Adipocyte (in vitro differentiated cells): ENCODE results near the gene NPS.
A peak's percentile ranks its signal among the peaks of the same experiment; 100 is the strongest.

ENCODE experiments used
- DNase-seq: peaks from one replicate; pipeline ENCODE4 v3.0.0-alpha.2; 2015; ENCODE audit warnings: low read depth
- H3K27me3 ChIP-seq: replicated peaks from 2 replicates; pipeline ENCODE4 v1.7.0; 2013; ENCODE audit warnings: mild to moderate bottlenecking, low read length, moderate library complexity; ENCODE audit not compliant: control insufficient read depth, insufficient read depth
- H3K36me3 ChIP-seq: 2 replicates; pipeline ENCODE4 v1.7.0; 2013; ENCODE audit warnings: low read length, mild to moderate bottlenecking, moderate library complexity; ENCODE audit not compliant: control insufficient read depth, insufficient read depth, severe bottlenecking
- H3K4me1 ChIP-seq: 2 replicates; pipeline ENCODE4 v1.7.0; 2013; ENCODE audit warnings: mild to moderate bottlenecking, low read length, moderate library complexity; ENCODE audit not compliant: control insufficient read depth, insufficient read depth
- H3K4me3 ChIP-seq: 2 replicates; pipeline ENCODE4 v1.7.0; 2013; ENCODE audit warnings: mild to moderate bottlenecking, low read length, moderate library complexity
- H3K9ac ChIP-seq: 2 replicates; pipeline ENCODE4 v1.7.0; 2013; ENCODE audit warnings: mild to moderate bottlenecking, low read length, moderate library complexity
- H3K9me3 ChIP-seq: 2 replicates; pipeline ENCODE4 v1.7.0; 2013; ENCODE audit warnings: mild to moderate bottlenecking, low read length, moderate library complexity; ENCODE audit not compliant: control insufficient read depth

The NPS gene

DNA sequence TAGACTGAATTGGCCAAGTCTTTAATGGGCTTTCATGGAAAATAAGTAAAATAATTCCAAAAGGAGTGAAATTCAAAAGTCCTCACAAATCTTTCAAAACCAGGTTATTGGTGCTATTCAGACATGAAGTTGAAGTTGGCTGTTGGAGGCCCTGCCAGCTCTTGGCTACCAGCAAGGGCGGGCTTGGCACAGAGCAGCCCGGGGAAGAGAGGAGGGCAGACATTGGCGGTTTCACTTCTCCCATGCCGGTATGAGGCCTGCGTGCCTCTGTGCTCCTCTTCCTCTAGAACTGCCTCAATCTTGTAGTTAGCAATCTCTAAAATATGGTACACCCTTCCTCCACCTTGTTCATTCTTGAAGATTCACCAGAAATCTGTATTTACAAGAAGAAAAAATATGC, 16.4 kb upstream of the NPS start:
- H3K4me1 ChIP-seq, result no peaks in the 10 kb centered on the region
- no peaks in the 10 kb centered on the region for H3K9me3 ChIP-seq
- H3K36me3 ChIP-seq, result no peaks in the 10 kb centered on the region
- H3K27me3 ChIP-seq, result peaks cover 13% of the 10 kb centered on the region
- no peak overlapping the region for H3K9ac ChIP-seq
- H3K4me3 ChIP-seq, result no peak overlapping the region
- no peak for DNase-seq

DNA sequence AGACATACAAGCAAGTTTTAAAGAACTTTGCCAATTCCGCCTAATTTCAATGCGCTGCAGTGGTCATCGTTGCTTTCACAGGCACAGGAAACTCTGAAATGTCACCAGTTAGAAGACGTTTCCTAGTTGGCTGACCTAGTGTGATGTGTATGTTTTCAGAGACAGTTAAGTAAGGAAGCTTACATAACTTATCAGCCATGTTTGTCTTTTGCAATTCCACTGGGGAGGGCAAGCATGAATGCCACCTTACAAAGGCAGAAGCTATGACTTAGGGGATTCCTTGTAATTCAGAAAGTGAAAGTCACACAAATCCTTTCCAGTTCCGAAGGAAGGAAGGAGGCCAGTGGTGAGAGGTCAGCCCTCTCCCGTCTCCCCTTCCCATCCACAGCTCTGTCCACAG, 15.0 kb upstream of the NPS start:
- no peaks in the 10 kb centered on the region for H3K36me3 ChIP-seq
- H3K9me3 ChIP-seq, result no peaks in the 10 kb centered on the region
- no peak overlapping the region for H3K9ac ChIP-seq
- DNase-seq, result no peak
- peaks cover 13% of the 10 kb centered on the region for H3K27me3 ChIP-seq
- H3K4me1 ChIP-seq, result no peaks in the 10 kb centered on the region
- no peak overlapping the region for H3K4me3 ChIP-seq

DNA sequence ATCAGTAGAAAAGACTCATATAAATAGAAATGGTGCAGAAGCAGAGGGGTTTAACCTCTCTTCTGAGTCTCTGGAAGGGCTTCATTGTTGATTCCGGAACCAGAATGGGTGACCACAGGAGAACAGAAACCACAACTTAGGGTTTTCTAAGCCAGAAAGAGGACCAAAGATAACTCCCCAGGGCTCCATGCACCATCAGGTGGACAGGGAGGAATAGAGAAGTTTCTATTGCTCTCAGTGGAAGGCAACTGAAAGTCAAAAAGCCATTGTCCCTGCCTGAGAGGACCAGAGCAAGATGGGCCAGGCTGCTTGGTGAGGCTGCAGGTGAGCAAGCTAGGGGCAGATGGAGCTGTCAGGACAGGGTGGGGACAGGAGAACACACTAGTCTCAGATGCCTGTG, 14.6 kb upstream of the NPS start:
- peaks cover 10% of the 10 kb centered on the region for H3K27me3 ChIP-seq
- no peaks in the 10 kb centered on the region for H3K9me3 ChIP-seq
- no peak for DNase-seq
- no peak overlapping the region for H3K9ac ChIP-seq
- H3K4me3 ChIP-seq, result no peak overlapping the region
- no peaks in the 10 kb centered on the region for H3K36me3 ChIP-seq
- H3K4me1 ChIP-seq, result no peaks in the 10 kb centered on the region

DNA sequence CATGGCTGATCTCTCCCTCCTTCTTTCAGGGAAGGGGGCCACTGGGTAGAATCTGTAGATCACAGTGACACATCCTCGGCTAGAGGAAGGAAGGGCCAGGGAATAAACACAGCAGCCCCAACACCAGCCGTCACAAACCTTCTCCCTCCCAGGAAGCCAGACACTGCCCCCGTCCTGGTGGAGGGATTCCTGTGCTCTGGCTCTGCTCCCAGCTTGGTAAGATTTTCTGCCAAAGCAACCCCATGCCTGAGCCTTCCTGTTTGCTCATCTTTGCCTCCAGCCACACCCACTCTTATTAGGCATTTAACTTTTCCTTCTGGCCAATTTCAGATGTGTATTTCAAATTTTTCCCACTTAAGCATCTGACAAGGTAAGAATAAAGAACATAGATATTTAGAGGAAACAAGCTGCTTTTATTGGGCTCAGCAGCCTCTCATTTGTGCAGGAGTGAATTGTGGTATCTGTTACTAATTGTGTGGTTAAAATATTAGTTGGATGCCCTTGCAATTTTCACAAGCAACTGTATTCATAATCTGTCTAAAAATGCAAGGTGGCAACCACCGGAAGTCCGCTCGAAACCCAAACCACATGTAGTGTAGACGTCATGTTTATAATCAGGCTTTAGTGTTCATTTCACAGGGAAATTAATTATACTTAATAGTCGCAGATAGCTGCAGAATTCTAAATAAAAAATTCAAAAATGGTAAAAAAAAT, 13.2 kb upstream of the NPS start:
- Histone ChIP-seq H3K9ac (no peak overlapping the region), H3K4me3 (no peak overlapping the region), H3K27me3 (peaks cover 14% of the 10 kb centered on the region), H3K4me1 (no peaks in the 10 kb centered on the region), H3K9me3 (no peaks in the 10 kb centered on the region), H3K36me3 (no peaks in the 10 kb centered on the region)
- DNase-seq, result no peak

DNA sequence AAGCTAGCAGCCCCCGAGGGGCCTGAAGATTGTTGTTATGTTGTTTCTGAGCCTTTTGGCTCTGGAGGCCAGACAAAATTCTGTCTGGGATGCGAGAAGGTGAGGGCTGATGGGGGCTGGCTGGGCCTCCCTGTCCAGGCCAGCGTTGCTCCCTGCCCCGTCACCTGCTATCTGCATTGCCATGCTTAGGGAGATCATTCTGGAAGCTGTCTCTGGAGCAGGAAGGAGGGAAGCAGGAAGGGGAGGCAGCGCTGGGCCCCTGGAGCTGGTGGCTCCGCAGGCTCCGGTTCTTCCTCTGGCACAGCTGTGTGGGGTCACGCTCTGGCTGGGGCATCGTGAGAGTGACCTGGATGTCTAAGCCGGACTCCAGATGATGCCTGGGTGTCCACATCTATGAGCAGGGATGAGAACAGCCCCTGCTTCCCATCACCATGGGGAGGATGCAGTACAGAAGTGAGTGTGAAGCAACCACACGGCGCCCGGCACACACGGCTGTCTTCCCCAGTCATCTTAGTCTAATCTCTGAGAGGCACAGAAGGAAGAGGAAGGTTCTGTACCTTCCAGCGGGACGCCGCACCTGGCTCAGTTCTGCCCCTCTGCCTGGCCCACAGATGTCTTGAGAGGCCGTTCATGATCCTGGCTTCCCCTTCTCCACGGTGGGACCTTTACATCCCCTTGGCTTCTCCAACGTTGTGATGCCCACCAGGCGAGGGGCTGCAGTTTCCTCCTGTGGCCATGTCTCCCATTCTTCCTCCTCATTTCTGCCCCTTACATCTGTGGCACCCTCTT, 11.9 kb upstream of the NPS start:
- Histone ChIP-seq H3K36me3 (no peaks in the 10 kb centered on the region), H3K27me3 (peaks cover 14% of the 10 kb centered on the region), H3K9ac (no peak overlapping the region), H3K4me3 (no peak overlapping the region), H3K9me3 (no peaks in the 10 kb centered on the region), H3K4me1 (no peaks in the 10 kb centered on the region)
- no peak for DNase-seq

DNA sequence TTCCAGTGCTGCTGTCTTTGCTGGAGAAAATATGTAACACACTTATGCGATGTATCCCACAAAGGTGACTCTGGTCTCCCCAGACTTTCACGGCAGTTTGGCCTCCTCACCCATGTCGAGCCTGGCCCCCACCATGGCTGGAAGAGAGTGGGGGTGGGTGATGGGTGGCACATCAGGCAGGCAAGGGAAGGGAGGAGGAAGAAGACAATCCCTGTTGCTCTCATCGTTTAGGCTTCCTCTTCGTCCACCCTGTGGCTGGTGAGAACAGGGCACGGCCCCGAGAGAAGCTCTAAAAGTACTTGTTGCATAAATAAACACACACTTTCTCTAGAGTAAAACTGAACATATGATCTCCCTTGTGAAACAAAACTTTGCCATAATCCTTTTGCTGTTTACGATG, 11.2 kb upstream of the NPS start:
- Histone ChIP-seq H3K9ac (no peak overlapping the region), H3K36me3 (no peaks in the 10 kb centered on the region), H3K27me3 (peaks cover 14% of the 10 kb centered on the region), H3K4me1 (no peaks in the 10 kb centered on the region), H3K4me3 (no peak overlapping the region), H3K9me3 (no peaks in the 10 kb centered on the region)
- DNase-seq, result no peak

DNA sequence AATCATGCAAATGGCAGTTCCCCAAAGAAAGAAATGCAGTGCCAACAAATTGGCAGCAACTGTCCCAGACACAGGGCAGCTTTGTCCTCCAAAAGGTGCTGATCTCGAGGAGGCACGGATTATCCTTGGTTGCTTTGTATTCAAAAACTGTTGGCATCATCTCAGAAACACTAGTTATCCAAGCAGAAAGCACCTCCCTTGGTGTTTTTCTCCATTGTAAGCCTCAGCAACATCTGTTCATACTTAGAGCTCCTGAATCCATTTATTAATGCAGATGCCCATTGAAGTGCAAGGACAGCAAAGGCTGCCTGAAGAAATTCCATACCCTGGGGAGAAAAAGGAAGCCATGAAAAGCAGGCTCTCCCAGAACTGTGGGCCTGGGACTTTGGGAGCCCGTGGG, 1.1 kb upstream of the NPS start:
- peaks cover 32% of the 10 kb centered on the region for H3K9me3 ChIP-seq
- DNase-seq, result no peak
- no peaks in the 10 kb centered on the region for H3K36me3 ChIP-seq
- no peak overlapping the region for H3K4me3 ChIP-seq
- no peaks in the 10 kb centered on the region for H3K27me3 ChIP-seq
- no peak overlapping the region for H3K9ac ChIP-seq
- H3K4me1 ChIP-seq, result no peaks in the 10 kb centered on the region

DNA sequence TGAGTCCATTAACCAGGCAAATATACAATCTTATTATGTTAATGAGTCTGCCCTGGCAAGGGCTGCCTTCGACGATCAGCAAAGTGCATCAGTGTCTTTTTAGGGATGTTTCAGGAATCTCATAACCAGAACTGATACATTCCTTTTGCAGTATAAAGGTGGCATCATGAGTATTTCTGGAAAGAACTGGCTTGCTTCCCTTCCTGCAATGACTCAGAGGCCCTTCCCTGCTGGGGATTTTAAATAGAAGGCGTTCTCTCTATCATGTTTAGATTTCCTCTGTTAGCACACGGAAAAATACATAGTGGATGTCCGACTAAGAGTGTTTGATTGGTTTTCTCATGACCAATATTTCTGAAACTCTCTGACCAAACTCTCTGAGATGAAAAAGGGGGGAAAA, 1.8 kb downstream of the NPS start:
- Histone ChIP-seq H3K36me3 (no peaks in the 10 kb centered on the region), H3K9ac (no peak overlapping the region), H3K4me1 (no peaks in the 10 kb centered on the region), H3K27me3 (peaks cover 3% of the 10 kb centered on the region), H3K9me3 (peaks cover 10% of the 10 kb centered on the region), H3K4me3 (no peak overlapping the region)
- DNase-seq, result no peak

DNA sequence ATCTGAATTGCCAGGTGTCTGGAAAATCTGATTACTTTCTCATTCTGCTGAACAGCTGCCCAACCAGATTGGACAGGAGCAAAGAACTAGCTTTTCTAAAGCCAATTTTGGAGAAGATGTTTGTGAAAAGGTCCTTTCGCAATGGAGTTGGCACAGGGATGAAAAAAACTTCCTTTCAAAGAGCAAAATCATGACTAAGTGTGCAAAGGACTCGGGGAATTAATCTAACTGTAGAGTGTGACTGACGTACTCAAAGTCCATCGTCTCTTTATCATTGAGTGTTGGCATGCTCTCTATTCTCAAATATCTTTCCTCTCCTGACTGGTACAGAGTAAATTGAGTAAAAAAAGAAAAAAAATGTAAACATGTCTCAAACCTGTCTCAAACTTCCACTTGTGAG, 3.3 kb downstream of the NPS start:
- Histone ChIP-seq H3K4me3 (no peak overlapping the region), H3K36me3 (no peaks in the 10 kb centered on the region), H3K9ac (no peak overlapping the region), H3K4me1 (no peaks in the 10 kb centered on the region), H3K9me3 (no peaks in the 10 kb centered on the region), H3K27me3 (peaks cover 3% of the 10 kb centered on the region)
- no peak for DNase-seq

DNA sequence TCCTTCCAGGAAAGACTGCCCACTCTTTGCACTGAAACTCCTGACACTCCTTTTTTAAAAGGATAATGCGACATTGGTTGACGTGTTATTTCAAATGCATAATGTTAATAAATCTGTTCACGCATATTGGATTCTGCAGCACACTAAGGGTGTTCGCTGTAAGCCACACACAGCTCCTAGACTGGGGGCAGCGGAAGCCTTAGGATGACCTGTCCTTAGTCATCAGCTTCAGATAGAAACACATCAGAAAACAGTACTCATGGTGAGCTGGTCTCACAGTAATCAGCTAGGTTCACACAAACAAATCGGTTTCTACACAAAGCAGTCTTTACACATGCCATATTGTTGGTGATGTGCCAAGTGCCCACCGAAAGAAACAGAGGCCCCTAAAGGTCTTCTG, 4.3 kb downstream of the NPS start:
- DNase-seq, result no peak
- Histone ChIP-seq H3K4me3 (no peak overlapping the region), H3K4me1 (no peaks in the 10 kb centered on the region), H3K9ac (no peak overlapping the region), H3K36me3 (no peaks in the 10 kb centered on the region), H3K27me3 (peaks cover 3% of the 10 kb centered on the region), H3K9me3 (no peaks in the 10 kb centered on the region)

DNA sequence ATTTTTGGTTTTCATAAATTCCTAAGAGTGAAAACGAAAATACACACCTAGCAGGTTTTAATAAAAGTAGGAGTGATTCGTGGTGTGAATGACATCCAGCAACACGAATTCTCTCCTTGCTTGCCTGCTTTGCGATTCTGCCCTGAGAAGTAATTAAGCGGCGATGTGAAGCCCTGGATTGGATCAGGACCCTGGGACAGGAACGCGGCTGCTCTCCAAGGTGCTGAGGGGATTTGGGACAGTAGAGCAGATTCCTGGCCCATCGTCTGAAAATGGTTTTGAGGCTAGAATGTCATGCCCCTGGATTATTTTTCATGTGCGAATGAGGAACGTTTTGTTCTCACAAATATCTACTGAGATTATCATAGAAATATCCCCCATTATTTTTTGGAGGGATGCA, 7.8 kb downstream of the NPS start:
- Histone ChIP-seq H3K36me3 (no peaks in the 10 kb centered on the region), H3K9ac (no peak overlapping the region), H3K4me3 (no peak overlapping the region), H3K9me3 (no peaks in the 10 kb centered on the region), H3K4me1 (no peaks in the 10 kb centered on the region), H3K27me3 (peaks cover 6% of the 10 kb centered on the region)
- DNase-seq, result peak; percentile 23
